Frontal cortex (tissue), 4 donors: ENCODE data around the gene DCAF4. TPM values are rescaled to one million over a fixed set of nuclear protein-coding genes. Genes with fewer than 3 reads are reported as not detected.
"Not testable (repeated sequence)": the region's sequence is repeated elsewhere in the genome, so short reads cannot be mapped to it uniquely, and the experiment has no call there.

Source experiments
- DNase-seq, 2 donors: peaks; one replicate each; pipeline ENCODE4 v3.0.0; 2012; ENCODE audit warnings: low spot score in 2 of 2
- FAIRE-seq: peaks from 2 replicates; lab custom pipeline; 2012; peaks lifted over from hg19 to GRCh38; lab: Jason Lieb, UNC
- total RNA-seq: library from RNA; depleted of rRNA; stranded (reverse); fragments of >200 nt; gene quantifications from one replicate; pipeline ENCODE4 v1.2.3, GENCODE V29; 2014
- donor health status: control.
- donor health status: control.
- donor health status: control.

DCAF4 gene
- total RNA-seq, 1 donor from 2014 or later, result 9.4 TPM

DNA sequence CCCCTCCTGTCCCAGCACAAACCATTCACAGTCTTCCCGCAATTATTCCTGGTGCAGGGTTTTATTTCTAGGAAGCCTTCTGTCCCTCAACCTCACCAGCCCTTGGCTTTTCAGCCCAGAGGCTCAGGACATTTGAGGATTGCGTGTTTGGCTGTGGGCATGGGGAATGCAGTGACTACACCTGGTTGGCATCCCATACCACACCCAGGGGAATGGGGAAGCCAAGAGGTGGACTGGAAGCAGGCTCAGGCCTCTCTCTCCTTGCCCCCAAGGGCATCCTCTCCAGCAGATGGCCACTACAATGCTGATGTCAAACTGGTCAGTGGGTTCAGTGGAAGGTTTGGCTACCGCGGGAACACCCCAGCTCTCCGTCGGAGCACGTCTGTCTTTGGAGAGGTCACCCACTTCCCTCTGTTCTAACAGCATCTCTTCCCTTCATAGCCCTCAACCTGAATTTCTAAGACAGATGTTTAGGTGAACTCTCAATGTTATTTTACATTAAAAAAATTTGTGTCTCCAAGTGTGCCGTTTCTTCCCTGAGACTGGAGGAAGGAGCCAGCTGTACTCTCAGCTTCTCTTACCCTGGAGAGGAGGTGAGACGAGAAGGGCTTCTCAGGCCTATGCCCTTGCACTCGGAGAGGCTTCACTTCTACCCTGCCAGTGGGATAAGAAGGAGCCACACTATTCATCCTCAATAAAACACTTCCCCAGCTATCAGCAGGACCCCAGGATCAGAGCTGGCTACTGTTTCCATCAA, 35.5 kb downstream of the DCAF4 start:
- DNase-seq (no peak), FAIRE-seq (no peak)

DNA sequence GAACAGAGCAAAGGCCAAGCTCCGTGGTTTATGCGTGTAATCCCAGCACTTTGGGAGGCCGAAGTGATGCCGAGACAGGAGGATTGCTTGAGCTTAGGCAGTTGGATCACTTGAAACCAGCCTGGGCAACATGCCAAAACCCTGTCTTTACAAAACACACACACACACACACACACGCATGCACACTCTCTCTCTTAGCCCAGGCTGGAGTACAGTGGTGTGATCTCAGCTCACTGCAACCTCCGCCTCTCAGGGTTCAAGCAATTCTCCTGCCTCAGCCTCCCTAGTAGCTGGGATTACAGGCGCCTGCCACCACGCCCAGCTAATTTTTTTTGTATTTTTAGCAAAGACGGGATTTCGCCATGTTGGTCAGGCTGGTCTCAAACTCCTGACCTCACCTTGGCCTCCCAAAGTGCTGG, 36.1 kb downstream of the DCAF4 start:
- DNase-seq, FAIRE-seq: not testable (repeated sequence)

DNA sequence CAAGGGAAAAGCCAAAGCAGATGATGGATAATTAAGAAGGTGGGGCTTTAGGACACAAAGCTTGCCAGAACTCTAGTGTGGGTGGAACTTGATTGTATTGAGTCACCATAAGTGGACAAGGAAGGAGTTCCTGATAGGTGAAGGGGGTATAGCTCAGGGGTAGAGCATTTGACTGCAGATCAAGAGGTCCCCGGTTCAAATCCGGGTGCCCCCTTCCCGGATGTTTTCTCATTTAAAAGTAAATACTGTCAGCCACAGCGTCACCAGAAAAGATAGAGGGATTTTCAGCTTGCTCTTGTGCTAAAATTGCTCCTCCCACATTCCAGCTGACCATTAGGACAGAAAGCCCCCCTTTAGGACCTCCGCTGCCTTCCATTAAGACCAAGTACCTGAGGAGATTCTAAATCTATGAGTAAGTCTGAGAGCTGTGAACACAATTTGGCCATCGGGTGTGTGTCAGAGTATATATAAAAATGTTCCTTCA, 36.6 kb downstream of the DCAF4 start:
- DNase-seq (no peak), FAIRE-seq (no peak)

DNA sequence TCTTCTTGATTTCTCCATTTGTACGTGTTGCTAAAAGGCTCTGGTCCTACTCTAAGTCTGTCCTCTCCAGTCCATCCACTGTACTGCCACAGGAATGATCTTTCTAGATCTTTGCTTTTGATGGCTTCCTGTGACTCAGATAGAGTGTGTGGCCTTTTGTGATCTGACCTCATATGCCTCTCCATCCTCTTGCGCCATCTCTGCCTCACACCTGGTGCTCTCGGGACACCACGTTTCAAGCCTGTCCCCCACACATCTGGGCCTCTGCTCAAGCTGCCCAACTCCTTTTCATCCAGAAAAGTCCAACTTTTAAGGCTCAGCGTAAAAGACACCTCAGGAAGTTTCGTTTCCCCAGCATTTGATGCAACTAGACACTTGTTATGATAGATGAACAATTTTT, 39.0 kb downstream of the DCAF4 start:
- FAIRE-seq, result no peak
- DNase-seq, result no peak

DNA sequence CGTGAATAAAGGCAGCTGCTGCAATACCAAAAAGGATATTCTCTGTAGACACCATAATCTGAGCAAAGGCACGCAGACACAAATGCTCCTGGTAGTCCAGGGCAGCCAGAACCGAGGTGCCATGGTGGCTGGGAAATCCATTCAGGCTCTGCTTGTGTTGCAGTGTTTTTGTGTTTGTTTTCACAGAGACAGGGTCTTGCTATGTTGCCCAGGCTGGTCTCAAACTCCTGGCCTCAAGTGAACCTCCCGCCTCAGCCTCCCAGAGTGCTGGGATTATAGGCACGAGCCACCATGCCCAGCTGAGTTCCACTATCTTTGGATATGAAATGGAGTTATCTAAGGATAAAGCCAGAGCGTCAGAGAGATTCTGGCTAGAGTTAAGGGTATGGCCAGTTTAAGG, 39.8 kb downstream of the DCAF4 start:
- DNase-seq (no peak), FAIRE-seq (no peak)

DNA sequence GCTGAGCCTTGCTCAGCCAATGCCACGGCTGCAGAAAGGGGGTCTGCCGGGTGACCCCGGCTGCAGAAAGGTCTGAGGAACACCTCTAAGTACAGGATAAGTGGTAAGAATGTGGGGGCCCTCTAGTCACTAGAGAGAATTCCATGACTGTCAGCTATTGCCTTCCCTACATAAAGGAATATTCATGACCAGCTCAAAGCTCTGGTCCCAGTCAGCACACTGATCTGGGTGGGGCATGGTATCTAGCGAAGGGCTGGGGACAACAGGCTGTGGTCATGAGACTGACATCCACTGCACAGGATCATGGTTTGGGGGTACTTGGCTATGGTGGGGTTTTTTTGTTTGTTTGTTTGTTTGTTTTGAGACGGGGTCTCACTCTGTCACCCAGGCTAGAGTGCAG, 42.1 kb downstream of the DCAF4 start:
- no peak for FAIRE-seq

DNA sequence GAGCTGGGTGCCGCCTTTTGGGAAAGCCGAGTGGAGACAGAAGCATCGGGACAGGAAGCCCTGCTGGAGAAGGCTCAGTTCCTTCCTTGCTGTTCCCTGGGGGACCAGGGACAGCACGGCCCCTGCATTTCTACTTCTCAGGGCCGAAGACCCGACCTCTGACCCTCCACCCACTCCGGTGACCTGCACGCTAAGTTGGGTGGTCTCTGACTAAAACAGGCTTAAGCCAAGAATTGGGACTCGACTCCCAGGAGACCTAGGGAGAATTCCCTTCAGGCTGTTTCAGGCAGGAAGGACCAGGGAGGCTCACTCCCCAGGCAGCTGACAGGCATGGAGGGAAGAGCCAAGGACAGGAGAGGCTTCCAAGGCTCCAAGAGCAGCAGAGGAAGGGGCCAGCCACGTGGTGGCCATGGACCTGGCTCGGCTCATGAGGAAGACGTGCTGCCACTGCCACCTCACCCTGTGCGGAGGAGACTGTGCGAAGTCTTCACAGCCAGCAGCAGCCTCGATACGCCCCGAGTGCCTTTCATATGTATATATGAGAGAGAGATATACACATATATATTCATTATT, 43.9 kb downstream of the DCAF4 start:
- FAIRE-seq (no peak), DNase-seq (no peak)

More for the DNA sequence above, 42.1 kb downstream of the DCAF4 start:
- DNase-seq, result no peak

DNA sequence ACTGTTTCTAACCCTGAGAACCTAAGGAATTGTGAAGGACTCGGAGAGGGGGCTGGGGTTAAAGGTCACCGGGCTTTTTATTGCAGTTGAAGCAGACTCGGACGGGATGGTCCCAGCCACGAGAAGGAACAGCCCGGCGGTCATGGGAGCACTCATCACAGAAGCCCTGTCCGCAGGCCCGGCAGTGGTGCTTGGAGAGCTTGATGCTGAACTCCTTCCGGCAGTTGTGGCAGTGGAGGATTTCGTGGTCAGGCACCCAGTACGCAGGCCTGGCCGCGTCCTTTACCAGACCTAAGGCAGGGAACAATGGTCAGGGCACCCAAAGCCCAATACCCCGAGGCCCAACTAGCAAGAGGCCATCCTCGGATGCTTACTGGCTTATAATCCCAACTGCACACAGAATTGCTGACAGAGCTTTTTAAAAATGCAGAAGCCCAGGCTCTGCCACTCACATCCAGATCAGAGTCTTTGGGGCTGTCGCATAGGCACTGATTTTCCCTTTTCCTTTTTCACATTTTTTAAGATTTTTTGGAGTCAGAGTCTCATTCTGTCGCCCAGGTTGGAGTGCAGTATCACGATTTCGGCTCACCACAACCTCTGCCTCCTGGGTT, 44.7 kb downstream of the DCAF4 start:
- DNase-seq (no peak), FAIRE-seq (no peak)

DNA sequence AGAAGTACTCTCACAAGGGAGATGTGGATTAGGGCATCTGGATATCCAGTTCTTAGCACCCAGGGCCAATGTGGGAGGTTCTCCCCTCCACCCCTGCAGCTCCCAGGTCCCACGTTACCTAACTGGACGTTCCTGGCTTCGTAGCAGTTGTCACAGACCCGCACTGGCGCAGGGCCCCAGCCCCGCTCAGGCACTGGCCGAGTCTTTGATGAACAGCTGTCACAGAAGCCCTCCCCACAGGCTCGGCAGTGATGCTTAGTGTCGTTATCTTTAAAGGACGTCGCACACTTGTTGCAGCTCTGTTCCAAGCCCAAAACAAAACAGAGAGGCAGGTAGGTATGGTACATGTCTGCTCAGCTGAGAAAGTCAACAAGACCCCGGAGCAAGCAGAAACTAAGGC, 48.4 kb downstream of the DCAF4 start:
- DNase-seq (no peak), FAIRE-seq (no peak)

DNA sequence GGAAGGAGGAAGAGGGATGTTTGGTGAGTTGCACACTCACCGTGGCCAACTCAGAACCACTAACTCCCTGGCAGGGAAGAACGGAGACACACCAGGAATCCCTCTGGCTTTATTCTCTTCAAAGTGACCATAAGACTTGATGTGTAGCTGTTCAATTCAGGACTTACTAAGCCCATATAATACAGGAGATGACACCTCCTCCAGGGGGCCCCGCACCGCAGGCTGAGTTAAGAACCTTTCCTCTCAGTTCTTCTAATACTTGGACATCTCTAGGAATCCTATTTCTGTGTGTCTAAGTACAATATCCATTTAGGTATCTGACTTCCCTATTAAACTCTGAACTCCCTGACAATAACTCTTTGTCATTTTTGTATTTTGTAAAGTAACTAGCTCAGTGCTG, 49.5 kb downstream of the DCAF4 start:
- FAIRE-seq, result no peak
- no peak for DNase-seq

DNA sequence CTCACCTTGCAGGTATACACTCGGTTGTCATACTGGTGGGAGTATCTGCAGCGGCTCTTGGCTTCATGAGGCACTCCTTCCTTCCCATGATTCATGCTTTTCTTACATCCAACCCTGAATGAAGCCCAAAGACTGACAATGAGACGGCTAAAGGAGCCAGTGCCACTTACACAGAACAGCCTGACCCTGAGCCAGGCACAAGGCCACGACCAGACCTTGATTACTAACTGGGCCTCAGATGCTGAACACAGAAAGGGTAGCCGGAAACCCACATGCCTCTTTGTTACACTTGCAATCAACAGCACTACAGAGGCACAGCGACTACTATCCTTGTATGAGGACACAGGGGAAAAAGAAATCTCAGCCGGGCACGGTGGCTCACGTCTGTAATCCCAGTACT, 52.6 kb downstream of the DCAF4 start:
- no peak for FAIRE-seq

DNA sequence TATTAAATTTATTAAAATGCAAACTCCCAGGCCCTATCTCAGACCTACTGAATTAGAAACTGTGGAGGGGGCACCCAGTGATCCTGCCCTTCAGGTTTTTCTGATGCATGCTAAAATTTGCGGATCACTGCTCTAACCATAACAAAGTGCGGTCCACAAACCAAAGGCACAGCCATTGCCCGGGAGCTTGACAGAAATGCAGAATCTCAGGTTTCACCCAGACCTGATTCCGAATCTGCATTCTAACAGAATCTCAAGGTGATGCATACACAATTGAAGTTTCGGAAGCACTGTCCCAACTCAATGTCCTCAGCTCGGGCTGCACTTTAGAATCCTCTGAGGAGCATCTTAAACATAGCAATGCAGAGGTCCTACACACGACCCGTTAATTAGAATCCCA, 54.6 kb downstream of the DCAF4 start:
- no peak for FAIRE-seq
- DNase-seq, result no peak

More for the DNA sequence above, 52.6 kb downstream of the DCAF4 start:
- DNase-seq, result no peak

DNA sequence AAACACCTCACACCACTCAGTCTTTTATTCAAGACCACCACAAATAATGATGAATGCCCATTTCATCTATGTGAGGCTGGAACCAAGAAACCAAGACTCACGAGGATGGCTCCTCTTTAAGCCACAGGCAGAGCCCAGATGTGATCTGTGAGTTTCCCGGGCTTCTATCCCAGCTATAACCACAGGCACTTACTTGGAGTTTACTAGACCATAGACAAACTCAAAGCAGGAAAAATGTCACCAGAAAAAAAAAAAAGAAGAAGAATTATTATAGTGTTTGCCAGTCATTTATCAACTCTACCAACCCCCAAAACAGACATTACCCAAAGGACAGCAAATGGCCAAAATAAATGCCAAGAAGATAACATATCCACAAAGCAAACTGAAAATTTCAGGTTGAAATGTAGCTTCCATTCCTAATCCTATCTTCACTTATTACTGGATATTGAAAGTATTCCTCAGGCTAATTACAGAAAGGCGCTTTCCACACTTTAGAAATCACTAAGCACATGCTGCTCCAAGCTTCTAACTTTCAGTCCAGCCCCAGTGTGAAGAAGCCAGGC, 56.0 kb downstream of the DCAF4 start:
- no peak for DNase-seq
- FAIRE-seq, result no peak

DNA sequence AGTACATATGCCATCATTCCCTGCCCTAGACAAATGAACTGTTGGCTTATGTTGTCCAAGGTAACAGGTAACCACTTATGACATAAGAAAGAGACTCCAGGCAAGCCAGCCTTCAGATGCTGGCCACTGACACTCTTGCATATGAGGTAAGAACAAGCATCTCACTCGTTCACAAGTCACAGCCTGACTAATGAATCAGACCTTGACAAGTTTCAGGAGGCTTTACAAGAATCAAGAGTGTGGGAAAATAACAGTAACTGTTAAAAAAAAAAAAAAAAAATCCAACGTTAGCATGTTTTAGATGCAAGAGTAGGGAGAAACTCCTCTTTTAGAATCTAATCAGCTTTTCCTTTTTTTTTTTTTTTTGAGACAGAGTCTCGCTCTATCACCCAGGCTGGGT, 60.0 kb downstream of the DCAF4 start:
- no peak for DNase-seq
- FAIRE-seq, result no peak

DNA sequence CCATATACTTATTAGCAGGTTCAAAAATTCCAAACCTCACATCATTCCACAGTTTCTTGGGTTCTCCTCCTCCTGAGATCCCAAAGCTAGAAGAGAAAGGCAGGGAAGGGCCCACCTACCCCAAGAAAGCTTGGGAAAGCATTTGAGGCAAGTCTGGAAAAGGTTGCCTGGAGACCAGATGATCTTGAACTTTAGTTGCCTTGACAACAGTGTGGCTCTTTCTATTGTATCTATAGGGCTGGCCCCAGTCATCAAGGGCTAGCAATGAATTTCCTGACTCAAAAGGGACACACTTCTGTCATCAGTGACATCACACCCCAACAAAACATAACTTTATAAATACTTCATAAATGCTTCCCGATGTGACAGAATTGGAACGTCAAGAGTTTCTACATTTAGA, 60.6 kb downstream of the DCAF4 start:
- FAIRE-seq (no peak), DNase-seq (no peak)

DNA sequence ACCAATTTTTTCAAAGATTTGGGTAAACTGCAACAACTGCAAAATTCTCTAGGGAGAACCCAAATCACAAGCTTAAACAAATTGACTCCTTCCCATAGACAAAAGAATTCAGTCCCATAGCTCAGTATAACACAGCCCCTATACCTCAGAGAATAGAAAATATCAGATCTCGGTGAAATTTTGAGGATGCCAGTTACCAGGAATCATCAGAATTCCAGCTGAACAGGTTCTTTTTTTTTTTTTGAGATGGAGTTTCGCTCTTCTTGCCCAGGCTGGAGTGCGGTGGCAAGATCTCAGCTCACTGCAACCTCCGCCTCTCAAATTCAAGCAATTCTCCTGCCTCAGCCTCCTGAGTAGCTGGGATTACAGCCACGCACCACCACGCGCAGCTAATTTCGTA, 63.9 kb downstream of the DCAF4 start:
- FAIRE-seq (no peak), DNase-seq (no peak)

DNA sequence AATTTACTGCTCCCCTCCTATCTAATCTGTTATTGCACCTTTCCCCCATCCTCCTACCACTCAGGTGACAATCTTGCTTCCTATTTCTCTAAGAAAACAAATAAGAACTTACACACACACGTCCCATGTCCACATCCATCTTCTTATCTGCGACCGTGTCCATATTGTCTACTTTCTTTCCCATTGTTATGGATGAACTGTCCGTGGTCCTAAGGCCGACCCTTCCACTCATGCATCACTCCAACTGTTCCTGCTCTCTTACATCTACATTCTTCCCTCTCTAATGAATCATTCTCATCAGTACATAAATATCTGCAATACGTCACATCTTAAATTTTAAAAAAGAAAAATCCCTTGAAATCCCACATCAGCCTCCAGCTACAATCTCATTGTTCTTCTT, 70.7 kb downstream of the DCAF4 start:
- FAIRE-seq, result no peak
- DNase-seq, result no peak

DNA sequence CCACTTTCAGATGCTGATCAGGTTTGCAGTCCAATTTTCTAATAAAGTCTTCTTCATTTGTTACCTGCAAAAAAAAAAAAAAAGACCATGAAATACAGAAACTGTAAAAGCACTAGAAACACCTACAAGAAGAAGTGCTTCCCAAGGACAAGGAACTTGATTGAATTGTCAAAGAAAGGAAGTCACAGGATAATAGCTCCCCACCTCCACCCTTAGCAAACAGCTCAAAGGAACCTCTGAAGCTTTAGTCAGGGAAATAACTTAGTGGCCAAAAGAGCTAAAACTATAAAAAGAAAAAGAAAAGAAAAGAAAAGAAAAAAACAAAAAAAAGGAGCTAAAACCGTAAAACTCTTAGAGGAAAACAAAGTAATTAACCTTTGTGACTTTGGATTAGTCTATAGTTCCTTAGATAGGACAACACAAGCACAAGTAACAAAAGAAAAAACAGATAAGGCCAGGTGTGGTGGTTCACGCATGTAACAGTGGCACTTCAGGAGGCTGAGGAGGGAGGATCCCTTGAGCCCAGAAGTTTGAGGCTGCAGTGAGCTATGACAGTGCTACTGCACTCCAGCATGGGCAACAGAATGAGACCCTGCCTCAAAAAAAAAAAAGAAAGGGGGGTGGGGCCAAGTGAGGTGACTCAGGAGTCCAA, 72.1 kb downstream of the DCAF4 start:
- DNase-seq (no peak), FAIRE-seq (no peak)

DNA sequence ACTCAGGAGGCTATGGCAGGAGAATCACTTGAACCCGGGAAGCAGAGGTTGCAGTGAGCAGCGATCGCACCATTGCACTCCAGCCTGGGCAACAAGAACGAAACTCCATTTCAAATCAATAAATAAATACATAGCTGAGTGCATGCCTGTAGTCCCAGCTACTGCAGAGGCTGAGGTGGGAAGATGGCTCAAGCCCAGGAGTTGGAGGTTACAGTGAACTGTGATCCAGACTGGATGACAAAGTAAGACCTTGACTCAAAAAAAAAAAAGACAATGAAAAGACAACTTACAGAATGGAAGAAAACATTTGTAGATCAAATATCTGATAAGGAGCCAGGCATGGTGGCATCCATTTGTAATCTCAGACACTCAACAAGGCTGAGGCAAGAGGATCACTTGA, 73.1 kb downstream of the DCAF4 start:
- no peak for DNase-seq
- FAIRE-seq, result no peak

DNA sequence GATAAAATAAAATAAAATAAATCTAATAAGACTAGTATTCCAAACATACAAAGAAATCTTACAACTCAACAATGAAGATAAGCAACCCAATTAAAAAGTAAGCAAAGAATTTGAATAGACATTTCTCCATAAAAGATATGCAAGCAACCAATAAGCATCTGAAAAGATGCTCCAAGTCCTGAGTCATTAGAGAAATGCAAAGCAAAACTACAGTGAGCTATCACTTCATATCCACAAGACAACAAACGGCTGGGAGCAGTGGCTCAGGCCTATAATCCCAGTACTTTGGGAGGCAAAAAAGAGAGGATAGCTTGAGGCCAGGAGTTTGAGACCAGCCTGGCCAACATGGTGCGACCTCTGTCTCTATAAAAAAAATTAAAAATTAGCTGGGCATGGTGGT, 73.8 kb downstream of the DCAF4 start:
- DNase-seq (no peak), FAIRE-seq (no peak)

DNA sequence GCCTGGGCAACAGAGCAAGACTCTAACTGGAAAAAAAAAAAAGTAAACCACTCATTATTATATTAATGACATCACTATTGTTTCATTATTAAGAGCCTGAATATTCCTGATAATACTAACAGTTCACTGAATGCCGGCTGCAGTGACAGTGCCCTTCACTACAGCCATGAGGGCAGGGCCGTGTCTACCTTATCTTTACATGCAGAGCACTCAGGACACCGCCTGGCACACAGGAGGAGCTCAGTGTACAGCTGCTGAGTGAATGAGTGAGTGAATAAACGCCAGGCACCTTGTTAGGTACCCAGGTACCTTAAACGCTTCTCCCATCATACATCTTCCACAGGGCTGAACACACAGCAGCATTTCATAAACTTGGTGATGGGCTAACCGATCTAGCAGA, 77.4 kb downstream of the DCAF4 start:
- FAIRE-seq (no peak), DNase-seq (no peak)
